SH-SY5Y (cell line): Measurements from ENCODE around the gene ZNF664.

Source experiments
- GATA2 ChIP-seq: IDR thresholded peaks from 2 replicates; pipeline ENCODE4 v1.6.1; 2011; ENCODE audit warnings: mild to moderate bottlenecking, low read depth, low read length
- GATA3 ChIP-seq: IDR thresholded peaks from 2 replicates; pipeline ENCODE4 v1.6.1; 2011; ENCODE audit warnings: low read depth, mild to moderate bottlenecking, low read length, moderate library complexity

Gene ZNF664

GRCh38 chr12:123989168-123989567 lies 16.2 kb downstream of the ZNF664 start:
- TF ChIP-seq GATA3 (no peak), GATA2 (no peak)

GRCh38 chr12:123989753-123990152 lies 16.7 kb downstream of the ZNF664 start:
- no peak for TF ChIP-seq GATA3
- no peak for TF ChIP-seq GATA2

GRCh38 chr12:123990511-123990910 lies 17.5 kb downstream of the ZNF664 start:
- TF ChIP-seq GATA3 (no peak), GATA2 (no peak)

GRCh38 chr12:123991372-123991951 lies 18.4 kb downstream of the ZNF664 start:
- TF ChIP-seq GATA3 (no peak), GATA2 (no peak)

- TF ChIP-seq GATA3 (no peak), GATA2 (no peak)
Observed at GRCh38 chr12:123992118-123992825, 19.3 kb downstream of the ZNF664 start.

GRCh38 chr12:123995023-123995748 lies 22.2 kb downstream of the ZNF664 start:
- no peak for TF ChIP-seq GATA3
- TF ChIP-seq GATA2, result no peak

- TF ChIP-seq GATA3, result no peak
- no peak for TF ChIP-seq GATA2
Observed at GRCh38 chr12:123996581-123996980, 23.6 kb downstream of the ZNF664 start.

GRCh38 chr12:123997033-123997822 lies 24.2 kb downstream of the ZNF664 start:
- TF ChIP-seq GATA3, result no peak
- no peak for TF ChIP-seq GATA2

GRCh38 chr12:123997908-123998307 lies 24.9 kb downstream of the ZNF664 start:
- TF ChIP-seq GATA3, result no peak
- no peak for TF ChIP-seq GATA2

- TF ChIP-seq GATA2 (no peak), GATA3 (no peak)
Observed at GRCh38 chr12:123998344-123998990, 25.5 kb downstream of the ZNF664 start.

- TF ChIP-seq GATA2, result no peak
- no peak for TF ChIP-seq GATA3
Observed at GRCh38 chr12:123998991-123999359, 26.0 kb downstream of the ZNF664 start.

- TF ChIP-seq GATA3 (no peak), GATA2 (no peak)
Observed at GRCh38 chr12:124000111-124000510, 27.1 kb downstream of the ZNF664 start.

GRCh38 chr12:124001343-124001742 lies 28.3 kb downstream of the ZNF664 start:
- TF ChIP-seq GATA2, result no peak
- TF ChIP-seq GATA3, result no peak

- TF ChIP-seq GATA3, result no peak
- TF ChIP-seq GATA2, result no peak
Observed at GRCh38 chr12:124002021-124002644, 29.1 kb downstream of the ZNF664 start.
